HUES48 (cell line): ENCODE measurements around the gene RAB3IL1.

Experiments used
- H3K27ac ChIP-seq: one replicate; pipeline ENCODE4 v1.7.0; 2013; ENCODE audit warnings: low read depth, low read length, inconsistent platforms
- H3K27me3 ChIP-seq: 2 replicates; pipeline ENCODE4 v1.6.1; 2013; ENCODE audit warnings: mild to moderate bottlenecking, low read length; ENCODE audit not compliant: control insufficient read depth, insufficient read depth
- H3K36me3 ChIP-seq: 2 replicates; pipeline ENCODE4 v1.6.1; 2013; ENCODE audit warnings: low read length; ENCODE audit not compliant: control insufficient read depth, insufficient read depth
- H3K4me1 ChIP-seq: 2 replicates; pipeline ENCODE4 v1.6.1; 2013; ENCODE audit warnings: mild to moderate bottlenecking, low read length; ENCODE audit not compliant: control insufficient read depth, insufficient read depth
- H3K4me3 ChIP-seq: 2 replicates; pipeline ENCODE4 v1.5.1; 2013; ENCODE audit warnings: mild to moderate bottlenecking, low read depth, low read length
- H3K9ac ChIP-seq: 2 replicates; pipeline ENCODE4 v1.6.1; 2013; ENCODE audit warnings: mild to moderate bottlenecking, low read depth, low read length, moderate library complexity
- H3K9me3 ChIP-seq: 2 replicates; pipeline ENCODE4 v1.6.1; 2013; ENCODE audit warnings: low read length; ENCODE audit not compliant: control insufficient read depth, insufficient read depth

RAB3IL1 gene

DNA sequence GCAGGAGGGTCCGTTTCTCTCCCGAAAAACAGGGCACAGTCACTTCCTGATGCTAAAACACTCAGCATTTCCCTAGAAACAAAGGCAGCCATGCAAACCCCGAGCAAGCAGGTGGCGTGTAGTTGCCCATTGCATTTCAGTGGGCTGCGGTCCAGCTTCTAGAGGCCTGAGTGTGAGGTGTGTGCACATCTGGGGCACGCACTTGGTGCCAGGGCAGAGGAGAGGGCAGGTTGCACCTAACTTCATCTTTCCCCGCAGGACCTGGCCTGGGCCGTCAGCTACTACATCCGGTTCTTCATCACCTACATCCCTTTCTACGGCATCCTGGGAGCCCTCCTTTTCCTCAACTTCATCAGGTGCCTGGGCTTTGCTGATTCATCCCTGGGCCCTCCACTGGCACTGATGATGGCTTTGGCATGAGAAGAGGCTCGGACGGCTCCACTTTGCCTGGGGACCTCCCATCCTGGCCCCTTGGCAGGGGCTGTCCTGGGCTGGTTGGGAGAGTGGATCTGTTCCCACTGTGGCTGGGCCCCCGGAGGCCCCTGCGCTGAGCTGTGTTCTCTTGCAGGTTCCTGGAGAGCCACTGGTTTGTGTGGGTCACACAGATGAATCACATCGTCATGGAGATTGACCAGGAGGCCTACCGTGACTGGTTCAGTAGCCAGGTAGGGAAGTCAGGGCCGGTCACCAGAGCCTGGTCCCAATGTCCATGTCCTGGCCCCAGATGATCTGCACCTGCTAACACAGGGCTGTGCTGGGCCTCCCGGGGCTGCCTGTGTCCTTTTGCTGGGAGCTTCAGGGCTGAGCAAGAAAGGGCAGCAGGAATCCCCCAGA is 54.4 kb downstream of the RAB3IL1 start:
- Histone ChIP-seq H3K9me3 (no peaks in the 10 kb centered on the region), H3K36me3 (peaks cover 76% of the 10 kb centered on the region), H3K9ac (no peak overlapping the region), H3K27ac (no peak overlapping the region), H3K4me1 (no peaks in the 10 kb centered on the region), H3K4me3 (no peak overlapping the region), H3K27me3 (no peaks in the 10 kb centered on the region)

DNA sequence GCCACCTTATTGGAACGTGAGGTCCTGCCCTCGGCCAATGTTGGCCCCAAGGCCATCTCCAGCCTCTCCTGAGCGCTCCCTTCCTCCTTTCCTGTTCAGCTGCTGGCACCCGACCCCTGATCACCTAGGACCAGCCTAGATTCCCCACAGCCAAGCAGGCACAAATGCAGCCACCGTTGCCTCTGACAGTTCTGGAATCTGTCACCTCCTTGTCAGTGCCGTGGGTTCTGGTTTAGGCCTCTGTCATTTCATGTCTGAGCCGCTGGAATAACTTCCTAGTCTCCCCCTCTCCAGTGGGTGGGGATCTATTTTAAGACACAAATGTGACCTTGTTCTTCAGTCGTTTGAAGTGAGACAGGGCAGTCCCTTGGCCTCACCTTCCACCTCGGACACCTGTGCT is 55.7 kb downstream of the RAB3IL1 start:
- H3K9me3 ChIP-seq: no peaks in the 10 kb centered on the region
- H3K9ac ChIP-seq: no peak overlapping the region
- no peaks in the 10 kb centered on the region for H3K4me1 ChIP-seq
- no peak overlapping the region for H3K4me3 ChIP-seq
- H3K27ac ChIP-seq: no peak overlapping the region
- H3K27me3 ChIP-seq: no peaks in the 10 kb centered on the region
- peaks cover 88% of the 10 kb centered on the region for H3K36me3 ChIP-seq

DNA sequence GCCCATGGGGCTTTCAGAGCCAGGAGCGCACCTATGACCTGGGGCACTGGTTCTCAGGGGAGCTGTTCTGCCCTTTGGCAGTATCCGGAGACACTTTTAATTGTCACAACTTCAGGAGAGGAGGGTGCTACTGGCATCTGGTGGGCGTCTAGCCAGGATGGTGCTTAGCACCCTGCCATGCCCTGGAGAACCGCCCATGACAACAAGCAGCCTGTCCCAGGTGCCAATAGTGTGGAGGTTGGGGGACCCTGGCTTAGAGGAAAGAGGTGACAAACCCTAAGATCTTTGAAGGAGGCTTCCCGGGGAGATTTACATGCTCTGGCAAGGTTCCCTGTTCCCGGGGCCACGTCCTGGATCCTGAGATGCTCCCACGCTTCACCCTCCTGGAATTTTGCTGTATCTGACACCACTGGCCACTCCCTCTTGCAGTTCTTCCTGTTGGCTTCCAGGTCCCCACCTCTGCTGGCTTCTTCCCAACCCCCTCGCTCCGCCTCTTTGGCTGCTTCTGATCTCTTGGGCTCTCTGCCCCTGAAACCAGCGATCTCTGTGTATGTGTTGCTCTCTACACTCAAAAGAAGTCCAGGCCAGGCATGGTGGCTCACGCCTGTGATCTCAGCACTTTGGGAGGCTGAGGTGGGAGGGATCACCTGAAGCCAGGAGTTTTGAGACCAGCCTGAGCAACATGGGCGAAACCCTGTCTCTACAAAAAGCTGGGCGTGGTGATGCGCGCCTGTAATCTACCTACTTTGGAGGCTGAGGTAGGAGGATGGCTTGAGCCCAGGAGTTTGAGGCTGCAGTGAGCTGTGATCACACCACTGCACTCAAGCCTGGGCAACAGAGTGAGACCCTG is 57.1 kb downstream of the RAB3IL1 start:
- no peaks in the 10 kb centered on the region for H3K9me3 ChIP-seq
- peaks cover 88% of the 10 kb centered on the region for H3K36me3 ChIP-seq
- no peak overlapping the region for H3K4me3 ChIP-seq
- H3K9ac ChIP-seq: no peak overlapping the region
- H3K27ac ChIP-seq: no peak overlapping the region
- no peaks in the 10 kb centered on the region for H3K27me3 ChIP-seq
- H3K4me1 ChIP-seq: no peaks in the 10 kb centered on the region

DNA sequence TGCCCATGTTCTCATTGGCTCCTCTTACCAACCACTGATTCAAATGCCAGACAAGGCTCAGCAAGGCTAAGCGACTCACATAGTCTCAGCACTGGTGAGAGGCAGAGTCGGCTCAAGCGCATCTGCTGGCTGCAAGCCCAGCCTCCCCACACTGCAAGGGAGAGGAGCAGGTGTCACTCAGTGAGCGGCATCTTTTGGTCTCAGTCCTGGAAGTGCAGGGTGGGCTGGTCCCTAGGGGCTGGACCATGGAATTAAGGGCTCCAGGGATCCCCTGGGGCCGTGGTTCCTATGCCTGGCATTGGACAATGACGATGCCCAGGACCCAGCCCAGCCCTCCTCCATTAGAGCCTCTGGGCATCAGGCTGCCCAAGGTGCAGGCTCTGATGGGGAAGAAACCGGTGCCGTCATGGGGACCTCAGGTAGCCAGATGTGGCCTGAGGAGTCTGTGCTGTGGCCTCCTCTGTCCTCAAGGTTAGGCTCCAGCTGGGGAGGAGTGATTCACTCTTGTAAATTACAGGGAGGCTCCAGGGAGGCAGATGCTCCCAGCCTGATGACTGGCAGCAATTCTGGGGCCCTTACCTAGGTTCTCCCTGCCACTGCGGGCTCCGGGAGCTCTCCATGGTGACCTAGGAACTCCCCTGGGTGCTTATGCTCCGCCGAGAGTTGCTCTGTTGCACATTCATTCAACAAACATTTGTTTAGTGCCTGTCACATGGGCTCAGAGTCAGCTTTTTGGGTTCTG is 61.3 kb downstream of the RAB3IL1 start:
- Histone ChIP-seq H3K9ac (no peak overlapping the region), H3K4me1 (no peaks in the 10 kb centered on the region), H3K9me3 (no peaks in the 10 kb centered on the region), H3K27me3 (no peaks in the 10 kb centered on the region), H3K27ac (no peak overlapping the region), H3K36me3 (peaks cover 89% of the 10 kb centered on the region), H3K4me3 (no peak overlapping the region)

DNA sequence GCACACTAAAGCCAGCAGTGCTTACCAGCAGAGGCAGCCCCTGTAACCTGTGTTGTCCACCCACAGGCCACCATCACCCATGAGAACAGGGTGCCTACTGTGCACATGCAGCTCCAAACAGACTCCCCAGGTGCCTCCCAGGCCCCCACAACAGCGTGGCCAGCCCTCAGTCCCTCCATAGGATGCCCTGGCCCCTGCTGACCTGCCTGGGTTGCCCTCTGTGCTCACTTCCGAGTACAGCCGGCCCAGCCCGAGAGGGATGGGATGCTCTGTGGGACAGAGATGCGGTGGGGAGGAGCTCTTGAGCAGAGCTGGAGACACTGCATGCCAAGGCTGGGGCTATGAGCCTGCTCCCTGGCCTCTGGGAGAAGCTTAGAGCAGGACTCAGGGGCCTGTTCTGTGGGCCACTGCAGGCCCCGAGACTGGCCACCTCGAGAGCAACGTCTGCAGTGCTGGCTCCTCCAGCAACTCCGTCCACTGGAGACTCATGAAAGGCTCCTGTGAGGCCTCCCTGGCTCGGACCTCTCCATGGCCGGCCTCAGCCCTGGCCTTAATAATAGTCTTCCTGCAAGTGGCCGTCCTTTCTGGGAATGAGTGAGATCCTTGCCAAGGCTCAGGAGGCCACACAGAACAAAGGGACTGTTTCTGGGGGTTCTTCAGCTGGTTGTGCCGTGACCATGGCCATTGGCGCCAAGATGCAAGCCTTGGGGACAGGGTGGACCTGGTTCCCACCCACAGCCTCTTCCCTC is 62.2 kb downstream of the RAB3IL1 start:
- H3K4me1 ChIP-seq: no peaks in the 10 kb centered on the region
- no peak overlapping the region for H3K27ac ChIP-seq
- no peaks in the 10 kb centered on the region for H3K9me3 ChIP-seq
- no peak overlapping the region for H3K9ac ChIP-seq
- H3K36me3 ChIP-seq: peaks cover 92% of the 10 kb centered on the region
- H3K27me3 ChIP-seq: no peaks in the 10 kb centered on the region
- no peak overlapping the region for H3K4me3 ChIP-seq

DNA sequence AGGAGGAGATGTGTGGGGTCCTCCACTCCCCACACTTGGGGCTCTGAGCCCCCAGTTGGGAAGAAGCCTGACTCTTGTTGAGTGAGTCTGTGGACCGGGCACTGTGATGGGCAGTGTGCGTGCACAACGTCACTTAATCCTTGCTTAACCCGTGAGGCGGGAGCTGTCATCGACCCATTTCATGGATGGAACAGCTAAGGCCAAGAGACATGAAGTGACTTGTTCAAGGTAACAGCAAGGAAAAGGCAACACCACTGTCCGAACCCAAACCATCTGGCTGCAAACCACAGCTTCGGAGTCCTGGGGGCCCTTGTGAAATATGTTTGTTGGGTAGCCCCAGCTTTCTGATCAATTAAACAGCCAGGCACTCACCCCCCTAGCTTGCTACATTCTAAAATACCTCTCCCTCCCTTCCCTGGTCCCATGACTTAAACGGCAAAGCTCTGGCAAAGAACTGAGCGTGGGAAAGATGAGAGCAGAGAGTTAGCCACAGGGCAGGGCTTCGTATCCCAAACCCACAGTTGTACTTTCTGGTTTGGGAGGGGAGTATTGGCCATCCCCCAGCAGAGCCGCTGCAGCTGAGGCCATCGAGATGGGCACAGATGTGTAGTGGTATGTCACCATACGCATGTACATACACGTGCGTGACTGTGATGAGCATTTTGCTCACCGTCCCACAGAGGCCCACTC is 63.0 kb downstream of the RAB3IL1 start:
- H3K4me1 ChIP-seq: no peaks in the 10 kb centered on the region

DNA sequence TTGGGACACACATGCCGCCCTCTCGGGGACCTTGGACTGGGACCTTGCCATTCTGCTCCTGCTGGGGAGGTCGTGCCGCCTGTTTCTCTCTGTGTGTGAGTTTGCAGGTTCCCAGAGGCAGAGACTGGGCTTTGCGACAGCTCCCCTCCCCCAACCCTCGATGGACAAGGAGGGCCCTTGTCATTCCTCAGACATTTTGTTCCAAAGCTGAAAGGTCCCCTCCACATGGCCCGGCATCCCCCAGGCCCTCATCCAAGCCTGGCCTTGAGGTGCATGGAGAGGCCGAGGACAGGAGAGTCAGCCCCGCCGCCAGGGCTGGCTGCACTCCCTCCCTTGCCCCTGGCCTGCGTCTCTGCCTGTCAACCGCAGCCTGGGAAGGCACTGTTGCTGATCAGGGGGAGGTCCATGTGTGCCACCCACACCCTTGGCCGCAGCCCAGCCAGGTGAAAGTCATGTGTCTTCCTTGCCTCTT is 63.6 kb downstream of the RAB3IL1 start:
- Histone ChIP-seq H3K4me1 (no peaks in the 10 kb centered on the region), H3K9ac (no peak overlapping the region), H3K4me3 (no peak overlapping the region), H3K27me3 (no peaks in the 10 kb centered on the region), H3K27ac (no peak overlapping the region), H3K9me3 (no peaks in the 10 kb centered on the region), H3K36me3 (peaks cover 92% of the 10 kb centered on the region)

More for the DNA sequence above, 63.0 kb downstream of the RAB3IL1 start:
- H3K9me3 ChIP-seq: no peaks in the 10 kb centered on the region
- no peak overlapping the region for H3K9ac ChIP-seq
- H3K36me3 ChIP-seq: peaks cover 92% of the 10 kb centered on the region
- no peak overlapping the region for H3K27ac ChIP-seq
- no peak overlapping the region for H3K4me3 ChIP-seq
- no peaks in the 10 kb centered on the region for H3K27me3 ChIP-seq

DNA sequence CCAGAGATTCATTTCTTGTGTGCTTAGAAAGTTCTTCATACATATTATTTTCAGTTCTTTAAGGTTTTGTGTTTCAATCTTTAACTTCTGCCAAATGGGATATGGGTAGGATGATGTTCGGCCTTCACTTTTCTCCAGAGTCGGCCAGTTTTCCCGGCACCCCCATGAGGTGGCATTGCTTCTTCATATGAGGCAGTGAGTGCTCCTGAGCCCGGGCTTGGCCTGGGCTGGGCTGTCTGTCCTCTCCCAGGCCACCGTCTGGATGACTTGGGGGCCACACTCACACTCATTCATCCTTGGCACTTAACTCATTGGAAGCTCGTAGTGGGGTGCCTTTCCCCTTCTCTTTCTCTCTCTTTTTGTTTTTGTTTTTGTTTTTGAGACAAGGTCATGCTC is 65.5 kb downstream of the RAB3IL1 start:
- Histone ChIP-seq H3K36me3 (peaks cover 95% of the 10 kb centered on the region), H3K9ac (no peak overlapping the region), H3K4me1 (no peaks in the 10 kb centered on the region), H3K27me3 (no peaks in the 10 kb centered on the region), H3K4me3 (no peak overlapping the region), H3K9me3 (no peaks in the 10 kb centered on the region), H3K27ac (no peak overlapping the region)

DNA sequence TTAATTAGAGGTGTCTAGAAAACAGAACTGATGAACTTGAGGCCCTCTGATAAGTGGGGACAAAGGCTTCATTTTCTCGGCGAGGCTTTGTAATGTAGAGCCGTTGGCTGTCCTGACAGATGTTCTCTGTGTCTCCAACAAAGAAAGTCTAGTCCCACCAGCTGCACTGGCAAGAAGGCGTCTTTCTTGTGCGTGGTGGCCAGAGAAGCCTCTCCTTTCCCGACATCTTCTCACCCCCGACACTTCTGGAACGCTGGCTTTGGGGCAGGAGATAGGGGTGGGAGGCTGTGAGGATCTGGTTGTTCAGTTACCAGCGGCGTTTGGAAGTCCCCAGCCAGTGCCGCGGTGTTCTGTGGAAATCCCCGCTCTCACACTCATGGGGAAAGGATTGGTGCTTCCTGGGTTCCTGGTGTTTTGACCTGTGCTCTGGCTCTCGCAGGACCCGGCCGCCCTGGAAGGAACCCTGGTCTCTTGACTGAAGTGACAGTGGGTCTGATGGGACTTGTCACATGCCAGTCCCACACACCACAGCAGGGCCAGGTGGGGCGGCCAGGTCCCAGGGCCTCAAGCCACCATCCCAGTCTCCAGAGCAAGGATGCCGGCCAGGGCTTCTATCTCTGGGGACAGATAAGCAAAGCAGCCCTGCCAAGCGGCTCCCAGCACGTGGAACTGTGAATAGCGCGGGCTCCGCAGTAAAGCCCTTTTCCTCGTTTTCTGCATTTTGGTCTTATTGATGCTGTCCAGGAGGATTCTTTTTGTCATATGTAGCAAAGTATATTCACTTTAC is 66.1 kb downstream of the RAB3IL1 start:
- no peak overlapping the region for H3K27ac ChIP-seq
- H3K4me3 ChIP-seq: no peak overlapping the region
- no peak overlapping the region for H3K9ac ChIP-seq
- H3K4me1 ChIP-seq: no peaks in the 10 kb centered on the region
- no peaks in the 10 kb centered on the region for H3K27me3 ChIP-seq
- H3K9me3 ChIP-seq: no peaks in the 10 kb centered on the region
- peaks cover 94% of the 10 kb centered on the region for H3K36me3 ChIP-seq
